ENCODE data around the gene LRRC3B. TPM values are rescaled to one million over a fixed set of nuclear protein-coding genes. Genes with fewer than 3 reads are reported as not detected.

The LRRC3B gene
- total RNA-seq, 1 experiment from 2014 or later: not detected

GRCh38 chr3:26630669-26631389 is 8.3 kb downstream of the LRRC3B start:
- DNase-seq (ENCODE audit: low read depth): no peak

GRCh38 chr3:26631390-26631738 is 8.8 kb downstream of the LRRC3B start:
- no peak for DNase-seq (ENCODE audit: low read depth)

GRCh38 chr3:26634601-26635000 is 12.0 kb downstream of the LRRC3B start:
- no peak for DNase-seq (ENCODE audit: low read depth)

DNA sequence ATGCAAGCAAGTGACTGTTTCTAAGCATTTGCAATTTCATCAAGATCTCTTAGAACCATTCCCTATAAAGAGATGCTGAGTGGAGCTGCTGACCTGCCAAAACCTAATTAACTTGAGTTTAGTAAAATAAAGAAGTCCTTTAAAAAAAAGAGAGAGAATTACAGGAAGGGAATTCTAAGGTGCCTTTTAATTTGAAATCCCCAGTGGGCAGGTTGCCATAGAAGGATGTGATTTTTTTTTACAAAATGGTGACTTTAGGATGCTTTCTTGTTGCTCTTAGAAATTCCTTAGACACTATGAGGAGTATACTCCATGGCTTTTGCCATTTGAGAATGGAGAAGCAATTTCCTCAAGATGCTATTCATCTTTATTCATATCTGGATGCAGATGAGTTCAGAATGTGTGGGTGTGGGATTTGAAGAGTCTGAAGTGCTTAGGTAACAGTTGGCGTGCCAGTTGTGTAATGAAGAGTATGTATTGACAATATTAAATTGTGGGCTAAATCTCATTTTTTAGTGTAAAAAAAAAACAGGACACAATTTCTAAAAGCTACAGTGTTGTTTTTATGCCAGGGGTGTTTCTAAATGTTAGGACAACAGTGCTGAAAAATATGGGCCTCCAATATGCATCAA is 13.6 kb downstream of the LRRC3B start:
- no peak for DNase-seq (ENCODE audit: low read depth)

GRCh38 chr3:26637698-26638097 is 15.1 kb downstream of the LRRC3B start:
- no peak for DNase-seq (ENCODE audit: low read depth)

DNA sequence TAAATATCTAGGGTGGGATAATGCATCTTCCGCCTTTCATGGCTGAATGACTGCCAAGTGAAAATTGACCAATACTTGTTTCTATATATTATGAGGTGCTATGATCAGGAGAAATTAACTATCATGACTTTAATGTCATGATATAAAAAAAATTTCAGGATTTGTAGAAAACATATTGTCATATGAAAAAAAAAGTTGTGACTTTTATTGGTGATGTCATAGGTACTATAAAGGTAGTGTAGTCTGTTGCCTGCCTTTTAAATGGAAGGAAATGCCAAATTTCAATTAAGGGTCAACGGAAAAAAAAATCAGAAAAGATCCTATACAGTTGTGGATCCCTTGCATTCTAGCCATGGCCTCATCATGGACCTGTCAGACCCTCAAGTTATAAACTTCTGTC is 15.5 kb downstream of the LRRC3B start:
- no peak for DNase-seq (ENCODE audit: low read depth)

DNA sequence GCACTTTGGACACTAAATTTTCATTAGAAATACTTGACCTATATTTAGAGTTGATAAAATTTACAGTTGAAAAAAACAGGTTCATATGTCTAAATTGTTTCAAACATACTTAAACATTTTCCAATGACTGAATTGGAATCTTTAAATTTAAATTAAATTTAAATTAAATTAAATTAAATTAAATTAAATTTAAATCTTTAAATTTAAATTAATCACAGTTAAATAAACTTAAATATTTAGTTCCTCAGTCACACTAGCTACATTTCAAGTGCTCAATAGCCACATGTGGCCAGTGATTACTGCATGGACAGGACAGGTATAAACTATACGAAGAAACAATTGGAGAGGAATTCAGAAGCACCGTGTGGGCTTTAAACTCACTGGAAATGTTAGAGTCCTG is 16.8 kb downstream of the LRRC3B start:
- no peak for DNase-seq (ENCODE audit: low read depth)

- DNase-seq (ENCODE audit: low read depth): no peak
Observed at GRCh38 chr3:26647078-26647477, 24.5 kb downstream of the LRRC3B start.

GRCh38 chr3:26648461-26648860 is 25.9 kb downstream of the LRRC3B start:
- no peak for DNase-seq (ENCODE audit: low read depth)

DNA sequence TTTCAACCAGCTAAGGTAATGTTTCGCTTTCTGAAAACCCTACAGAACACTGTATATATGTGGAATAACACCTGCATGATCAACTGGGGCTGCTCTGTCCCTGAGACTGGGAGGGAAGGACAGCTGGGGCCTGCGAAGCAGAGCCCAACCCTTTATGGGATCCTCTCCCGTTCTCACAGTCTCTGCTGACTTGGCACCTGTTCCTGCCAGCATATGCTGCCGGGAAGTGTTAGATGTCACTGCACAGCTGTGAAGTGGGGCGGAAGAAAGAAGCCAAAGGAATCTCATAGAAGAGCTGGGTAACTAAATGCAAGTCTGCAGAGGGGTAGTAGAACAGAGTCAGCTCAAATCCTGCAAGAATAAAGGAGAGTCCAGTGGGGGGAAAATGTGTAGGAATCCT is 29.6 kb downstream of the LRRC3B start:
- no peak for DNase-seq (ENCODE audit: low read depth)

GRCh38 chr3:26653811-26654425 is 31.3 kb downstream of the LRRC3B start:
- no peak for DNase-seq (ENCODE audit: low read depth)

DNA sequence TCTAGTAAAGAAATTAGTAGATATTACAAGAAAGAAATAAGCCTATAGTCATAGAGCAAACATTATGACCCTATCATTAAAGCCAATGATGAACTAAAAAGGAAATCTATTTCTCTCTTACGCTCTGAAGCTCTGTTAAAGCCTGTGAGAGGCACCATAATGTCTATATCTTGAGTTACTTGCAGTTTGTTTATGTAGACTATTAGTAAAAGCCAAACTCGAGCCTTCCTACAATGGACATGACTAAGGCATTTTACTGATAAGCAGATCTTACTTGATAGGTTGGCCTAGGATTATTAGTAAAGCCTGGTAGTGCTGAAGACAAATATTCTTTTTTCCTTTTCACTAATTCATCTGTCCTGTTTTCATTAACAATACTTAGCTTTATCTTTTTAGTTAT is 32.7 kb downstream of the LRRC3B start:
- no peak for DNase-seq (ENCODE audit: low read depth)

- no peak for DNase-seq (ENCODE audit: low read depth)
Observed at GRCh38 chr3:26657348-26657976, 34.9 kb downstream of the LRRC3B start.

DNA sequence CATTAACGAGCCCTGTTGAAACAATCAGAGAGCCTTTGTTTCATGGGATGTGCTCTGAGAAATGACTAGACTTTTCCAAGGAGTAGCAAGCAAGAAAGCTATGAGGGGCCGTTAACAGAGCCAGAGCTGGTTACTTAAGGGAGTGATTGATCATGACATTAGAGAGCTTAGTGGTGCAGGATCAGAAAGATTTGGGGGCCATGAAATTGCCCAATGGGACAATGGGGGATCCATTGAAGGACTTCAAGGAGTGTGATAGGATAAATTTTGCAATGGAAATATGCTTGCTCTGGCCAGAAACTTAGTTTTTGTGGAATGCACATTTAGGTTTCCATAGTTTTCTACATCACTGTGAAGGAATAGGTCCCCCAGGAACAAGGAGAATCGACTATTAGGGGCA is 45.6 kb downstream of the LRRC3B start:
- no peak for DNase-seq (ENCODE audit: low read depth)

- no peak for DNase-seq (ENCODE audit: low read depth)
Observed at GRCh38 chr3:26668696-26669095, 46.1 kb downstream of the LRRC3B start.

GRCh38 chr3:26675336-26675735 is 52.8 kb downstream of the LRRC3B start:
- DNase-seq (ENCODE audit: low read depth): no peak

GRCh38 chr3:26681632-26682031 is 59.1 kb downstream of the LRRC3B start:
- no peak for DNase-seq (ENCODE audit: low read depth)

- no peak for DNase-seq (ENCODE audit: low read depth)
Observed at GRCh38 chr3:26682406-26682805, 59.8 kb downstream of the LRRC3B start.

- no peak for DNase-seq (ENCODE audit: low read depth)
Observed at GRCh38 chr3:26683902-26684301, 61.3 kb downstream of the LRRC3B start.

- DNase-seq (ENCODE audit: low read depth): no peak
Observed at GRCh38 chr3:26687466-26687865, 64.9 kb downstream of the LRRC3B start.

GRCh38 chr3:26699553-26699952 is 77.0 kb downstream of the LRRC3B start:
- DNase-seq (ENCODE audit: low read depth): no peak

GRCh38 chr3:26703519-26703918 is 80.9 kb downstream of the LRRC3B start:
- no peak for DNase-seq (ENCODE audit: low read depth)

DNA sequence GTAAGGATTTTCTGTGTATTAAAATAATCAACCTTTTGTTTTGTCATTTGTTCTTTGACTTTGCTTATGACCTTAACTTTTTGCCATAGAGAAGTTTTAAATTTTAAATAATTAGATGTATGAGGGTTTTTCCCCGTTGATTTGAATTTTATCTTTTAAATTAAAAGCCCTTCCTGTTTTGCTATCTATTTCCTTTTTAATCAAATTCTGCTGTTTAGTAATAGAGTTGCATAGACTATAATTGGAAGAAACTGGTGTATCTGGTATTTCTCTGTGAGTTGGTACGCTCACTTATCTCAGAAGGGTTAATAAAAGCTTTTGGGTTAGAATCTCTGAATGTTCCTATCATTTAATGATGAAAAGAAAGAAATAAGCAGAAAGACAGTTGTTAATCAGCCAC is 82.2 kb downstream of the LRRC3B start:
- no peak for DNase-seq (ENCODE audit: low read depth)
